ENCODE results near the gene PDLIM5.

The PDLIM5 gene

GRCh38 chr4:94430406-94430805 is 21.3 kb upstream of the PDLIM5 start:
- H3K9me3 ChIP-seq (ENCODE audit: control insufficient read depth, insufficient read depth, low read length), result no peaks in the 10 kb centered on the region
- no peaks in the 10 kb centered on the region for H3K4me1 ChIP-seq (ENCODE audit: control insufficient read depth, insufficient read depth, low read length)
- no peak overlapping the region for H3K9ac ChIP-seq (ENCODE audit: low read depth, low read length)
- H3K27me3 ChIP-seq (ENCODE audit: control insufficient read depth, insufficient read depth, low read length), result no peaks in the 10 kb centered on the region
- no peak overlapping the region for H3K4me3 ChIP-seq (ENCODE audit: low read depth, low read length)
- no peaks in the 10 kb centered on the region for H3K36me3 ChIP-seq (ENCODE audit: control insufficient read depth, insufficient read depth, low read length)

GRCh38 chr4:94431388-94431787 is 20.4 kb upstream of the PDLIM5 start:
- peaks cover 3% of the 10 kb centered on the region for H3K4me1 ChIP-seq (ENCODE audit: control insufficient read depth, insufficient read depth, low read length)
- H3K4me3 ChIP-seq (ENCODE audit: low read depth, low read length), result no peak overlapping the region
- H3K36me3 ChIP-seq (ENCODE audit: control insufficient read depth, insufficient read depth, low read length), result no peaks in the 10 kb centered on the region
- no peaks in the 10 kb centered on the region for H3K27me3 ChIP-seq (ENCODE audit: control insufficient read depth, insufficient read depth, low read length)
- H3K9ac ChIP-seq (ENCODE audit: low read depth, low read length), result no peak overlapping the region
- H3K9me3 ChIP-seq (ENCODE audit: control insufficient read depth, insufficient read depth, low read length), result no peaks in the 10 kb centered on the region

DNA sequence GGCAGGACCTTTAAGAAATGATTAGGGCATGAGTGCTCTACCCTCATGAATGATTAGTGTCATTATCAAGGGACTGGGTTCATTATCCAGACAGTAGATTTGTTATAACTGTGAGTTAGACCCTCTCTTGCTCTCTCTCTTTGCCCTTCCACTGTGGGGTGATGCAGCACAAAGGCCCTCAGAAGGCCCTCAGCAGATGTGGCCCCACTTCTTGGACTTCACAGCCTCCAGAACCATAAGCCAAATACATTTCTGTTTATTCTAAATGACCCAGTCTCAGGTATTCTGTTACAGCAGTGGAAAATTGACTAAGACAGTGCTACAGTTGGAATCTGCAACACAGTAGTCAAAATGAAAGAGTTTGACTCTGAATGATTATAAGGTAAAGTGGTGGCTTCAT is 17.2 kb upstream of the PDLIM5 start:
- Histone ChIP-seq H3K27me3 (ENCODE audit: control insufficient read depth, insufficient read depth, low read length) (no peaks in the 10 kb centered on the region), H3K4me1 (ENCODE audit: control insufficient read depth, insufficient read depth, low read length) (peaks cover 3% of the 10 kb centered on the region), H3K4me3 (ENCODE audit: low read depth, low read length) (no peak overlapping the region), H3K36me3 (ENCODE audit: control insufficient read depth, insufficient read depth, low read length) (no peaks in the 10 kb centered on the region), H3K9ac (ENCODE audit: low read depth, low read length) (no peak overlapping the region), H3K9me3 (ENCODE audit: control insufficient read depth, insufficient read depth, low read length) (no peaks in the 10 kb centered on the region)

- Histone ChIP-seq H3K4me3 (ENCODE audit: low read depth, low read length) (no peak overlapping the region), H3K27me3 (ENCODE audit: control insufficient read depth, insufficient read depth, low read length) (no peaks in the 10 kb centered on the region), H3K4me1 (ENCODE audit: control insufficient read depth, insufficient read depth, low read length) (peaks cover 3% of the 10 kb centered on the region), H3K36me3 (ENCODE audit: control insufficient read depth, insufficient read depth, low read length) (no peaks in the 10 kb centered on the region), H3K9ac (ENCODE audit: low read depth, low read length) (no peak overlapping the region), H3K9me3 (ENCODE audit: control insufficient read depth, insufficient read depth, low read length) (no peaks in the 10 kb centered on the region)
Observed at GRCh38 chr4:94435874-94436273, 15.9 kb upstream of the PDLIM5 start.

- H3K9me3 ChIP-seq (ENCODE audit: control insufficient read depth, insufficient read depth, low read length), result no peaks in the 10 kb centered on the region
- no peaks in the 10 kb centered on the region for H3K27me3 ChIP-seq (ENCODE audit: control insufficient read depth, insufficient read depth, low read length)
- H3K4me3 ChIP-seq (ENCODE audit: low read depth, low read length), result no peak overlapping the region
- H3K4me1 ChIP-seq (ENCODE audit: control insufficient read depth, insufficient read depth, low read length), result peaks cover 3% of the 10 kb centered on the region
- no peak overlapping the region for H3K9ac ChIP-seq (ENCODE audit: low read depth, low read length)
- no peaks in the 10 kb centered on the region for H3K36me3 ChIP-seq (ENCODE audit: control insufficient read depth, insufficient read depth, low read length)
Observed at GRCh38 chr4:94436512-94436911, 15.2 kb upstream of the PDLIM5 start.

DNA sequence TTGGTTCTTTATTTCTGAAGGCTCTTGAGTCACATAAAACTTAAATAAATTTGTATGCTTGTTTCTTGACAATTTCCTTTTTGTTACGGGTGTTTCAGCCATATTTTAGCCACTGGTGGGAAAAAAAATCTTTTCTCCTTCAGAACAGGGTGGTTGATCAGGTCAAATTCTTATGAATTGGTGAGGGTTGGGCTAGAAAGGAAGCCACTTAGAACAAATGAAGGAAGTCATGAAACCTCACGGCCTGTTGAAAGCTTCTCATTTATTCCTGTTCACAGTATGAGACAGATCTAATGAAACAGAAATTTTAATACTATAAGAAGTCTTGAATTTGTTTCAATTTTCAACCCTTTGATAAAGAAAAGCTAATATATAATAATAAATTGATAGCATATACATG is 12.1 kb upstream of the PDLIM5 start:
- Histone ChIP-seq H3K4me1 (ENCODE audit: control insufficient read depth, insufficient read depth, low read length) (peaks cover 3% of the 10 kb centered on the region), H3K27me3 (ENCODE audit: control insufficient read depth, insufficient read depth, low read length) (no peaks in the 10 kb centered on the region), H3K36me3 (ENCODE audit: control insufficient read depth, insufficient read depth, low read length) (no peaks in the 10 kb centered on the region), H3K9me3 (ENCODE audit: control insufficient read depth, insufficient read depth, low read length) (no peaks in the 10 kb centered on the region), H3K4me3 (ENCODE audit: low read depth, low read length) (no peak overlapping the region), H3K9ac (ENCODE audit: low read depth, low read length) (no peak overlapping the region)

DNA sequence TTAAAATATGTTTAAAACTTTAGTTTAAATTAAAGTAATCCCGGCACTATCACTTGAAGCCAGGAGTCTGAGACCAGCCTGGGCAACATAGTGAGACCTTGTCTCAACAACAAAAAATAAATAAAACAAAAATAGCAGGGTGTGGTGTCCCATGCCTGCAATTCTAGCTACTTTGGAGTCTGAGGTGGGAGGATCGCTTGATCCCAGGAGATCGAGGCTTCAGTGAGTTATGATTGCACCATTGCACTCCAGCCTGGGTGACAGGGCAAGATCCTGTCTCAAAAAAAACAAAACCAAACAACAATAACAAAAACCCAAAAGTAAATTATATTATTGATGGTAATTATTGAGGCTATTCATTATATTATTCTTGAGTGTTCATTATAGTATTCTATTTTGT is 9.9 kb upstream of the PDLIM5 start:
- no peaks in the 10 kb centered on the region for H3K4me1 ChIP-seq (ENCODE audit: control insufficient read depth, insufficient read depth, low read length)
- H3K27me3 ChIP-seq (ENCODE audit: control insufficient read depth, insufficient read depth, low read length), result no peaks in the 10 kb centered on the region
- H3K9ac ChIP-seq (ENCODE audit: low read depth, low read length), result no peak overlapping the region
- H3K36me3 ChIP-seq (ENCODE audit: control insufficient read depth, insufficient read depth, low read length), result no peaks in the 10 kb centered on the region
- H3K4me3 ChIP-seq (ENCODE audit: low read depth, low read length), result no peak overlapping the region
- no peaks in the 10 kb centered on the region for H3K9me3 ChIP-seq (ENCODE audit: control insufficient read depth, insufficient read depth, low read length)

- Histone ChIP-seq H3K9me3 (ENCODE audit: control insufficient read depth, insufficient read depth, low read length) (no peaks in the 10 kb centered on the region), H3K4me3 (ENCODE audit: low read depth, low read length) (no peak overlapping the region), H3K4me1 (ENCODE audit: control insufficient read depth, insufficient read depth, low read length) (no peaks in the 10 kb centered on the region), H3K9ac (ENCODE audit: low read depth, low read length) (no peak overlapping the region), H3K27me3 (ENCODE audit: control insufficient read depth, insufficient read depth, low read length) (no peaks in the 10 kb centered on the region), H3K36me3 (ENCODE audit: control insufficient read depth, insufficient read depth, low read length) (no peaks in the 10 kb centered on the region)
Observed at GRCh38 chr4:94442251-94442650, 9.5 kb upstream of the PDLIM5 start.

- H3K36me3 ChIP-seq (ENCODE audit: control insufficient read depth, insufficient read depth, low read length), result no peaks in the 10 kb centered on the region
- H3K27me3 ChIP-seq (ENCODE audit: control insufficient read depth, insufficient read depth, low read length), result no peaks in the 10 kb centered on the region
- H3K4me1 ChIP-seq (ENCODE audit: control insufficient read depth, insufficient read depth, low read length), result no peaks in the 10 kb centered on the region
- no peak overlapping the region for H3K4me3 ChIP-seq (ENCODE audit: low read depth, low read length)
- no peaks in the 10 kb centered on the region for H3K9me3 ChIP-seq (ENCODE audit: control insufficient read depth, insufficient read depth, low read length)
- H3K9ac ChIP-seq (ENCODE audit: low read depth, low read length), result no peak overlapping the region
Observed at GRCh38 chr4:94446386-94446785, 5.4 kb upstream of the PDLIM5 start.

DNA sequence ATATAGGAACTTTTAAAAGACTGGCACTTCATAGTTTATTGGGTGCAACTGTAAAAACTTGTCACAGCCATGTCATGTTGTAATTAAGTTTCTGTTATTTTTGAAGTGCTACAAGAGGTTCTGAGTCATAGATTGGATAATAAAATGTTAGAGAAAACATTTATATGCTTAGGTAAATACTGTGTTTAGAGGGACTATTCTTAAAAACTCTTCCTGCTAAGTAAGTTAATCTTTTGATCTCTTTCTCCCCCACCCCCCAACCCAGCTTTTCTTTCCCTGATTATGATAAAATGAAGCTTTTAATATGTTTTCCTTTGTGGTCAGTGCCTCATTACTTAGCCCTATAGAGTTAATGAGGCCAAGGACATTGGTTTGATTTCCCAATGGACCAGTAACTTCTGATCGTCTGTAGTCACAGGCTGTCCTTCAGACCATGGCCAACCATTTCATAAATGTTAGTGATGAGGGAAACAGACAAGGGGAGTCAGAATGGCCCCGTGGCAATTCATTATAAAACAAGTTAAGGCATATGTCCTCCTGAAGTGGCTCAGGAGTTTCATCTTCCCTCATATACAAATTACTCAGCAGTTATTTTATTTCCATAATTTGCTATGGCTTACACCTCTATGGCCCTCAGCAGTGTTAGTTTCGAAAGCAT is 3.9 kb upstream of the PDLIM5 start:
- H3K9ac ChIP-seq (ENCODE audit: low read depth, low read length), result no peak overlapping the region

DNA sequence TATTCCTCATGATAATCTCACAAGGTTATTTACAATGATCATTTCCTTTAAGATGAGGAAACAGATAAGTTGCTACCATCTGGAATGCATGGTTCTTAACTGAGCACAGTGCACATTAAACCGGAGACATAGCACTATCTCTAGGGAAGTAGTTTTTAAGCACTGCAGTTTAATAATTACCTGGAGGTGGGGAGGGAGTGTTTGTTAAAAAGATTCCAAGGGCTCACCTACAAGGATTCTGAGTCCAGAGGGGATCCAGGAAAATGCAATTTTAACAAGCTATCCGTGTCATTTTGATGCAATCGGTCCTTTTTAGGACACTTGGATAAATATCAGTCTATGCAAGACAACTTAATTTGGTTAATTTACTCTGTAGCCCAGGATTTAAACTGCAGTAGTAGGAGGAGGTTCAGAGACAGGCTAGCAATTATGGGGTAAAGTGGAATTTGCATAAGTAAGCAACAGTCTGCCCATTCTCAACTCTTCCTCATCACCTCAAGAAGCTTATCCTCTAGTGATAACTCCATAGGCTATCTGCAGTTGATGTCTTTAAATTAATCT is 2.8 kb upstream of the PDLIM5 start:
- Histone ChIP-seq H3K9me3 (ENCODE audit: control insufficient read depth, insufficient read depth, low read length) (no peaks in the 10 kb centered on the region), H3K9ac (ENCODE audit: low read depth, low read length) (no peak overlapping the region), H3K4me3 (ENCODE audit: low read depth, low read length) (no peak overlapping the region), H3K27me3 (ENCODE audit: control insufficient read depth, insufficient read depth, low read length) (no peaks in the 10 kb centered on the region), H3K4me1 (ENCODE audit: control insufficient read depth, insufficient read depth, low read length) (peaks cover 9% of the 10 kb centered on the region), H3K36me3 (ENCODE audit: control insufficient read depth, insufficient read depth, low read length) (no peaks in the 10 kb centered on the region)

More for the DNA sequence above, 3.9 kb upstream of the PDLIM5 start:
- H3K9me3 ChIP-seq (ENCODE audit: control insufficient read depth, insufficient read depth, low read length), result no peaks in the 10 kb centered on the region
- H3K4me1 ChIP-seq (ENCODE audit: control insufficient read depth, insufficient read depth, low read length), result no peaks in the 10 kb centered on the region
- H3K4me3 ChIP-seq (ENCODE audit: low read depth, low read length), result no peak overlapping the region
- H3K36me3 ChIP-seq (ENCODE audit: control insufficient read depth, insufficient read depth, low read length), result no peaks in the 10 kb centered on the region
- no peaks in the 10 kb centered on the region for H3K27me3 ChIP-seq (ENCODE audit: control insufficient read depth, insufficient read depth, low read length)

DNA sequence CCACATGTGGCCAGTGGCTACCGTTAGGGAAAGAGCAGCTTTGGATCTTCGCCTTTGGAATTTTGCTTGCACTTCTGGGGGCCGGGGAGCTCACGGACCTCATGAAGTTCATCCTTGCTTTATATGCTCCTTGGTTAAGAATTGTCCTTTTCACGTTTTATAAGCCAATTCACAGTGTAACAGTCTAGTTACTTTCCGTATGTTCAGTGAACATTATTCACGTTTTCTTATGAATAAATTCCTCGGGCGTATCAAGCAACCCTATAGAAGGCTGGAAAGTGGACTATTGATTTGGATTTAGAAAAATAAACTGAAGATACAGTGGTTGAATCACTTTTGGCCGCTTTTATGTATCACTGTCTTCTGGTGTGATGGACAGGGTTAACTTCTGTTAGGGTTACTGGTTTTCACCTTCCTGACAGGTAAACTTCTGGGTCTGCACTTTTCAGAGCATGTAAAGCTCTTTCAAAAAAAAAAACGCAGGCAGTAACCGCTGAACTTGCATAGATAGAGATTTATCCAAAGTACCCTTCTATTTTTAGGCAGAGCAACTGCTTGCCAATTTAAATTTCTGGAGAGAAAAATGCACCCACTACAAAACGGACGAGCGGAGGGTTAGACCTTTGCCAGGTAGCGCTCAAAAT is 569 bp upstream of the PDLIM5 start:
- H3K4me3 ChIP-seq (ENCODE audit: low read depth, low read length), result peak overlapping the region; percentile 58
- H3K9ac ChIP-seq (ENCODE audit: low read depth, low read length), result peak overlapping the region; percentile 27
- H3K36me3 ChIP-seq (ENCODE audit: control insufficient read depth, insufficient read depth, low read length), result no peaks in the 10 kb centered on the region
- no peaks in the 10 kb centered on the region for H3K27me3 ChIP-seq (ENCODE audit: control insufficient read depth, insufficient read depth, low read length)
- no peaks in the 10 kb centered on the region for H3K9me3 ChIP-seq (ENCODE audit: control insufficient read depth, insufficient read depth, low read length)
- peaks cover 11% of the 10 kb centered on the region for H3K4me1 ChIP-seq (ENCODE audit: control insufficient read depth, insufficient read depth, low read length)
